Superior temporal gyrus (tissue), 1 donor: ENCODE results near the gene CDH3.
A peak's percentile ranks its signal among the peaks of the same experiment; 100 is the strongest.

ENCODE experiments used
- DNase-seq: peaks from one replicate; pipeline ENCODE4 v3.0.0-alpha.2; 2016; ENCODE audit errors: extremely low spot score

CDH3 gene

DNA sequence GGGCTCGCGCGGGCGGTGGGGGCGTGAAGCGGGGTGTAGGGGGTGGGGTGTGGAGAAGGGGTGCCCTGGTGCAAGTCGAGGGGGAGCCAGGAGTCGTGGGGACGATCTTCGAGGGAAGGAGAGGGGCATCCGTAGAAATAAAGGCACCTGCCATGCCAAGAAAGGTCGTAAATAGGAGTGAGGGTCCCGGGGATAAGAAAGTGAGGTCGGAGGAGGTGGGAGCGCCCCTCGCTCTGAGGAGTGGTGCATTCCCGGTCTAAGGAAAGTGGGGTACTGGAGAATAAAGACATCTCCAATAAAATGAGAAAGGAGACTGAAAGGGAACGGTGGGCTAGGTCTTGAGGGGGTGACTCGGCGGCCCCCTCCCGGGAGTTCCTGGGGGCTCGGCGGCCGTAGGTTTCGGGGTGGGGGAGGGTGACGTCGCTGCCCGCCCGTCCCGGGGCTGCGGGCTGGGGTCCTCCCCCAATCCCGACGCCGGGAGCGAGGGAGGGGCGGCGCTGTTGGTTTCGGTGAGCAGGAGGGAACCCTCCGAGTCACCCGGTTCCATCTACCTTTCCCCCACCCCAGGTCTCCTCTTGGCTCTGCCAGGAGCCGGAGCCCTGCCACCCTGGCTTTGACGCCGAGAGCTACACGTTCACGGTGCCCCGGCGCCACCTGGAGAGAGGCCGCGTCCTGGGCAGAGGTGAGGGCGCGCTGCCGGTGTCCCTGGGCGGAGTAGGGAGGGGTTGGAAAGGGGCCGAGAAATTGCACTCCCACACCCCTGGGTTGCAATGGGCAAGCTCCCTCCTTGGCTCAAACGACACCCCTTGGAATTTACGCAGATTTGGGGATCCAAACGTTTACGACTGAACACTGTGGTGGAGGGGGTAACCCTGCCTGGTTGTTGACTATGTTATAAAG is 92.9 kb downstream of the CDH3 start:
- no peak for DNase-seq

DNA sequence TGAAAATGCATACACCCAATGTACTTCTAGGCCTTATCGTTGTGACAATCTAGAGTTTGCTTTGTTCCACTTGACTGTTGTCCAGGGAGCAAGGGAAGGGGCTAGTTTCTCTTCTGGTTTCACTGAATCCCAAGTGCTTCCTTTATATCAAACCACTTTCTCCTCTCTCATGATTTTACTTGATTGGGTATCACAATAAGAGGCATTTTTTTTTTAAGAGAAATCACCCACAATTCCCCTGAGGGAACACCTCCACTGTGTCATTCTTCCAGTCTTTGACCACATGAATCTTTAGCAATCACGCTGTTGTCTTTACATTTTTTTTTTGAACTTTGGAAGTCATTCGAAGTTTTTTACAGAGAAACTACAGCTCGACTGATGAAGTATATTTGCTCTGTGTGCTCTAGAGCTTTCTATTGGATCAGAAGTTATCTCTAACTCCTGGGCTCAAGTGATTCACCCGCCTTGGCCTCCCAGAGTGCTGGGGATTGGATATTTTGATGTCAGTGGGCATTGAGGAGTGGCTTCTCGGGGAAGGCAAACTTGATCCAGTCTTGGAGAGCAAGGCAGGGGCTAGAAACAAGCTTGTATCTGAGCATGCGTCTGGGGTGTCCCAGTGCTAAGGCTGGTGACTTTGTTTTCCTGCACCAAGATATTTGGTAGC is 95.0 kb downstream of the CDH3 start:
- peak; percentile 11 for DNase-seq

DNA sequence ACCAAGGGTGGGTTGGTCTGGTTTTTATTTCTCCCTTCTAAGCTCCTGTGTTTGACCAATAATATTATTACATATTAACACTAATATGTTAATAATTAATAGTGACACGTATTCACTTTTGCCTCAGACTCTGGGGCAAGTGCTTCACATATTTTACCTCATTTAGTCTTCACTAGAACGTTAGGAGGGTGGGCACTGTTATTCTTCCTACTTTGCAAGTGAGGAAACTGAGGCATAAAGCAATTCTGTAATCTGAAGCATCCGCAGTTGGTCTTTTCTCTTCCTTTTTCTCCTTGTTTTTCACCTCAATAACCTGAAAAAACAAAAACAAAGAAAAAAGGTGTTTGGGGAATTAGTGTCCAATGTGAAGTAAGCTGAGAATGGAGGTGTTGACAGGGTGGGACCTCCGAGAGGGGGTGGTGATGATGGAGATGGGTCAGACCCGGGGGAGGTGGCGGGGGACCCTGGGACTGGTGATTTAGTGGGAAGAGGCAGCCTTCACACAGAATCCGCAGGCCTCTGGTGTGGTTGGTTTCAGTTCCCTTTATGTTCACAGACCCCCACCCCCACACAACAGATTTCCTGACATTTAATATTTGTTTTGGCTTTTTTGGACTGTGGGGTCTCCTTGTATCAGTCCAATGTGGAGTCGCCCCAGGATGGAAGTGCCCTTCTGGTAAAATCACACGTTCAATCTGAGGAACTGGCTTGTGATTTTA is 95.7 kb downstream of the CDH3 start:
- no peak for DNase-seq

DNA sequence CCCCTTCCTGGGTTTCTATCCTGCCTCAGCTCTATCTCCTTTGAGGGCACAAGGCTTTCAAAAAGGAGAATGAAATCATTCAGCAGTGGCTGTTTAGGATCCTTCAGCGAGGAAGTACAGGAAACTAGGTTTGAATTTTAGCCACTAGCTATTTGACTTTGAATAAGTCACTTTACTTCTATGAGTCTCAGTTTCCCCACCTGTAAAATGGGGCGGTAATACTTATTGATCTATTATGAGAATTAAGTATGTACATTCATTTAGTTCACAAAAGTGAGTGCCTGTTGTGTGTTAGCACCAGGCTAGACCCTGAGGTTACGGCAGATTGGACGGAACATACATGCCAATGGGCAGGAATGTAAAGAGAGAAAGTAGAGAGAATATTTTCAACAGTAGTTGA is 98.6 kb downstream of the CDH3 start:
- no peak for DNase-seq

DNA sequence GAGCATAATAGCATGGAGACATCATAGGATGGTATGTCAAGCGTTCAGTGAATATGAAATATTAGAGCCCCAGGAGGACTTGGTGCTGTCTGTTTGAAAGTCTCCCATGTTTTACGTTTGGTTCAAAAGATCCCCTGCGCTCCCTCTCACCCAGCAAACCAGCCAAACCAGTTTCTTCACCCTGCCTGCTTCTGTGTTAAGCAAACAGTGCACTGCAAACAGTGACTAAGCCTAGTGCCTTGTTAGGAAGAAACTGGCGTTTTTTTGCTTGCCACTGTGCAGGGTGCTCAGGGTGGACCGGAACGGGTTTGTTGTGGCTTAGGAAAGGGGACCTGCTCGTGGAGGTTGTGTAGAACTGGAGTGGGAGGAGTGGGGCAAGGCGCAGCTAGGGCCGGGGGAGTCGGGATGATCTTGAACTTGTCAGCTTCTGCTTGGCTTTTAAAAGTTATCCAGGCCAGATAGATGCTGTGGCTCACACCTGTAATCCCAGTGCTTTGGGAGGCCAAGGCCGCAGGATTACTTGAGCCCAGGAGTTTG is 99.7 kb downstream of the CDH3 start:
- DNase-seq = no peak

DNA sequence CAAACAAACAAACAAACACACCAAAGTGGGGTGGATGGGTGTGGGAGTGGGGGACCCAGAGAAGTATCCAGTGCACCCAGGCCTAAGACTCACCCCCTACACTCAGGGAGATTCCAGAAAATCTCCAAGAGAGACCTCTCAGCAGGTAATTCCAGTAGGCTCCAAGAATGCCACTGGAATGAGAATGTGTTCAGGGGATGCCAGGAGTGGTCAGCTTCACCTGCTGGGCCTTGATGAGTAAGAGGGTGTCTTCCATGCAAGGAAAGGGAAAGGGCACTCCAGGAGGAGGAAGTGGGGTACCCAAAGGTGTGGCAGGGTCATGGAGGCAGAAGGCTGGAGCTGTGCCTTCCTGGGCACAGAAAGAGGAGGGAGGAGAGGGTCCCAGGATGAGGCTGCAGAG is 101.8 kb downstream of the CDH3 start:
- DNase-seq = no peak

DNA sequence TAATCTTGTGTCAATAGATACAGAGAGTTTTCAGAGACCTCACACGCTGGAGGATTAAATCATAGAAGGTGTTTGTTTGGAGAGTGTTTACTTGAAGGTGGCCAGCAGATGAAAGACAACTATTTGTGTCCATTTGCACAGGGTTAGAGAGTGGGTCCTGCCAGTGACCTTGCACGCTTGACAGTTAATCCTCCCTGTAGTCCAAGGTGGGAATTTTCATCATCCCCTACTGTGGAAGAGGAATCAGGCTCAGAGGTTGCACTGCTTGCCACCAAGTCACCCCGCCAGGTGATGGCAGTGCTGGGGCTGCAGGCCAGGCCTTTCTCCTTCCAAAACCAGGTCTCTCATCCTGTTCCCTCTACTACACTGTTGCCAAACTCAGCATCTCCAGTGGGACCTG is 104.3 kb downstream of the CDH3 start:
- DNase-seq = no peak
